ENCODE results near the gene CD37. TPM values are rescaled to one million over a fixed set of nuclear protein-coding genes. Genes with fewer than 3 reads are reported as not detected.
A peak's percentile ranks its signal among the peaks of the same experiment; 100 is the strongest.
"Not testable (repeated sequence)": the region's sequence is repeated elsewhere in the genome, so short reads cannot be mapped to it uniquely, and the experiment has no call there.

Gene CD37
- total RNA-seq, 1 donor from 2014 or later = not detected

GRCh38 chr19:49295208-49295880 lies 39.9 kb upstream of the CD37 start:
- TF ChIP-seq, protein P1, sequence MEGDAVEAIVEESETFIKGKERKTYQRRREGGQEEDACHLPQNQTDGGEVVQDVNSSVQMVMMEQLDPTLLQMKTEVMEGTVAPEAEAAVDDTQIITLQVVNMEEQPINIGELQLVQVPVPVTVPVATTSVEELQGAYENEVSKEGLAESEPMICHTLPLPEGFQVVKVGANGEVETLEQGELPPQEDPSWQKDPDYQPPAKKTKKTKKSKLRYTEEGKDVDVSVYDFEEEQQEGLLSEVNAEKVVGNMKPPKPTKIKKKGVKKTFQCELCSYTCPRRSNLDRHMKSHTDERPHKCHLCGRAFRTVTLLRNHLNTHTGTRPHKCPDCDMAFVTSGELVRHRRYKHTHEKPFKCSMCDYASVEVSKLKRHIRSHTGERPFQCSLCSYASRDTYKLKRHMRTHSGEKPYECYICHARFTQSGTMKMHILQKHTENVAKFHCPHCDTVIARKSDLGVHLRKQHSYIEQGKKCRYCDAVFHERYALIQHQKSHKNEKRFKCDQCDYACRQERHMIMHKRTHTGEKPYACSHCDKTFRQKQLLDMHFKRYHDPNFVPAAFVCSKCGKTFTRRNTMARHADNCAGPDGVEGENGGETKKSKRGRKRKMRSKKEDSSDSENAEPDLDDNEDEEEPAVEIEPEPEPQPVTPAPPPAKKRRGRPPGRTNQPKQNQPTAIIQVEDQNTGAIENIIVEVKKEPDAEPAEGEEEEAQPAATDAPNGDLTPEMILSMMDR (IDR thresholded peaks at IDR 0.05; ENCODE audit: unreplicated experiment) = no peak
- Mint-ChIP-seq H3K4me1 (ENCODE audit: unreplicated experiment) (no peaks in the 10 kb centered on the region), H3K4me3 (ENCODE audit: unreplicated experiment) (no peak overlapping the region), H3K27ac (ENCODE audit: unreplicated experiment) (no peak overlapping the region), H3K27me3 (ENCODE audit: unreplicated experiment) (no peaks in the 10 kb centered on the region), H3K9me3 (ENCODE audit: unreplicated experiment) (no peaks in the 10 kb centered on the region), H3K36me3 (ENCODE audit: low read depth, unreplicated experiment) (no peaks in the 10 kb centered on the region)
- DNase-seq (ENCODE audit: low spot score) = no peak

GRCh38 chr19:49297403-49297802 lies 37.8 kb upstream of the CD37 start:
- Mint-ChIP-seq H3K27me3 (ENCODE audit: unreplicated experiment) (no peaks in the 10 kb centered on the region), H3K27ac (ENCODE audit: unreplicated experiment) (no peak overlapping the region)

DNA sequence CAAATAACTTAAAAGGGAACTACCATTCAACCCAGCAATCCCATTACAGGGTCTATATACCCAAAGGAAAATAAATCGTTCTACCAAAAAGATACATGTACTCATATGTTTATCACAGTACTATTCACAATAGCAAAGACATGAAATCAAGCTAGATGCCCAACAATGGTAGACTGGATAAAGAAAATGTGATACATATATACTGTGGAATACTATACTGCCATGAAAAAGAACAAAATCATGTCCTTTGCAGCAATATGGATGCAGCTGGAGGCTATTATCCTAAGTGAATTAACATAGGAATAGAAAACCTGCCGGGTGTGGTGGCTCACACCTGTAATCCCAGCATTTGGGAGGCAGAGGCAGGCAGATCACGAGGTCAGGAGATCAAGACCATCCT lies 36.6 kb upstream of the CD37 start:
- not testable (repeated sequence) for H3K36me3 Mint-ChIP-seq (ENCODE audit: low read depth, unreplicated experiment); H3K4me3 Mint-ChIP-seq (ENCODE audit: unreplicated experiment); H3K4me1 Mint-ChIP-seq (ENCODE audit: unreplicated experiment); H3K27me3 Mint-ChIP-seq (ENCODE audit: unreplicated experiment); H3K9me3 Mint-ChIP-seq (ENCODE audit: unreplicated experiment); H3K27ac Mint-ChIP-seq (ENCODE audit: unreplicated experiment); DNase-seq (ENCODE audit: low spot score)

More at GRCh38 chr19:49297403-49297802, 37.8 kb upstream of the CD37 start:
- H3K9me3 Mint-ChIP-seq (ENCODE audit: unreplicated experiment) = peaks cover under 1% of the 10 kb centered on the region
- H3K36me3 Mint-ChIP-seq (ENCODE audit: low read depth, unreplicated experiment) = no peaks in the 10 kb centered on the region
- H3K4me3 Mint-ChIP-seq (ENCODE audit: unreplicated experiment) = no peak overlapping the region
- no peaks in the 10 kb centered on the region for H3K4me1 Mint-ChIP-seq (ENCODE audit: unreplicated experiment)
- TF ChIP-seq, protein P1 (IDR thresholded peaks at IDR 0.05; ENCODE audit: unreplicated experiment) = no peak
- DNase-seq (ENCODE audit: low spot score) = no peak

DNA sequence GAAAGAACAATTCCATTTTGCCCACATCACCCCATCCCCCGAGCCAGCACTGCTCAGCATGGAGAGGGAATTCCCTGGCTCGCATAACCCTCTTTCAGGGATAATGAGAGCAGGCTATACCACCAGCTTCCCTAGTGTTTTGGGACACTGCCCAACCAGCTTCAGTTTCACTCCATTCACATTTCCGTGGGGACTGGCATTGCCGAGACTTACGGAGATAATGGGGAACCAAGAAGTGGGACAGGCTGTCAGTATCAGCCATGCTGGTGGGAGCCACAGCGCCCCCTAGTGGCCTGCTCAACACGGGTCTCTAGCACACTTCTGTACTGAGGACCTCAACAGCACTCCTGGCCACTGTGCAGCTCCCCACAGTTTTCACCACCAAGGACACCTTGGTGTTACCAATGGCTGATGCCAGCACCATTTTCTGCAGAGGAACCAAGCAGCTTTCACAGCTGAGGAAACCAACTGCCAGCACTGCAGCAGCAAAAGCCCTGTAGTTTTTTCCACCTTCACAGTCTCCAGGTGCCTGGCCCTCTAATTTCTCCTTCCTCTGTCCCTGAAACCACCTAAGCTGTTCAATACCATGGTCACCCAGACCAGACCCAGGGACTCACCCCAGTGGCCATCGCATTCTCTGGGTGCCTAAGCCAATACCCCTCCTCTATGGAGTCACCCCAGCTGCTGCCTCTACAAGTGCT lies 33.9 kb upstream of the CD37 start:
- H3K9me3 Mint-ChIP-seq (ENCODE audit: unreplicated experiment) = peaks cover 4% of the 10 kb centered on the region
- H3K36me3 Mint-ChIP-seq (ENCODE audit: low read depth, unreplicated experiment) = peaks cover 6% of the 10 kb centered on the region
- no peak overlapping the region for H3K4me3 Mint-ChIP-seq (ENCODE audit: unreplicated experiment)
- H3K27me3 Mint-ChIP-seq (ENCODE audit: unreplicated experiment) = no peaks in the 10 kb centered on the region
- H3K4me1 Mint-ChIP-seq (ENCODE audit: unreplicated experiment) = no peaks in the 10 kb centered on the region
- peak; percentile 83 for DNase-seq (ENCODE audit: low spot score)
- TF ChIP-seq, protein P1 (IDR thresholded peaks at IDR 0.05; ENCODE audit: unreplicated experiment) = peak; percentile 95
- H3K27ac Mint-ChIP-seq (ENCODE audit: unreplicated experiment) = no peak overlapping the region

DNA sequence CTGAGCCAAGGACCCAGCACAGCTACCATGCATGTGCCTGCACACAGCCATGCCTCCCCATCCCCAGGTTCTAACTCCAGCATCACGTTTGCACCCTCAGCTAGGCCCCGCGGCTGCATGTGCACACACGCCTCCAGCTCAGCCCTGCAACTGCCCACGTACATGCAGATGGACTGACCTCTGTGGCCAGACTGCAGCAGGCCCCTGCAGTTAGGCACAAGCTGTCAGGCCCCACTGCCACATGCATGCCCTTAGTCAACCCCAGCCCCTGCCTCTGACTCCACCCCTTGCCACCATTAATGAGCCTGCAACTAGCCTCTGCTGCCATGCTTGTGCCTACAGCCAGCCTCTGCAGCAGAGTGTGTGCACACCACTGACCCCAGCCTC lies 33.3 kb upstream of the CD37 start:
- no peak for DNase-seq (ENCODE audit: low spot score)
- Mint-ChIP-seq H3K9me3 (ENCODE audit: unreplicated experiment) (peaks cover 4% of the 10 kb centered on the region), H3K27ac (ENCODE audit: unreplicated experiment) (no peak overlapping the region), H3K27me3 (ENCODE audit: unreplicated experiment) (no peaks in the 10 kb centered on the region), H3K4me1 (ENCODE audit: unreplicated experiment) (no peaks in the 10 kb centered on the region), H3K4me3 (ENCODE audit: unreplicated experiment) (no peak overlapping the region), H3K36me3 (ENCODE audit: low read depth, unreplicated experiment) (peaks cover 6% of the 10 kb centered on the region)
- TF ChIP-seq, protein P1 (IDR thresholded peaks at IDR 0.05; ENCODE audit: unreplicated experiment) = no peak

DNA sequence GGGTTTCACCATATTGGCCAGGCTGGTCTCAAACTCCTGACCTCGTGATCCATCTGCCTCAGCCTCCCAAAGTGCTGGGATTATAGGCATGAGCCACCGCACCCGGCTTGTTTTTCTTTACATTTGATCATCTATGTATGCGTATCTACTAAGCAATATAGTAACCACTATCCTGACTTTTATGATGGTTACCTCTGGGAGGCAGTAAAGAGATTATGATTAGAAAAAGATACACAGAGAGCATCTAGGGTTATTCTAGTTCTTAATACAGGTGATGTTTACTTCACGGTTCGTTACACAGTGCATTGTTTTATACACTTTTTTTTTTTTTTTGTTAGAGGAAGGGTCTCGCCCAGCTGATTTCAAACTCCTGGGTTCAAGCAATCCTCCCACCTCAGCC lies 28.5 kb upstream of the CD37 start:
- Mint-ChIP-seq H3K27me3 (ENCODE audit: unreplicated experiment) (peaks cover 18% of the 10 kb centered on the region), H3K36me3 (ENCODE audit: low read depth, unreplicated experiment) (peaks cover 32% of the 10 kb centered on the region)
- H3K4me1 Mint-ChIP-seq (ENCODE audit: unreplicated experiment); H3K27ac Mint-ChIP-seq (ENCODE audit: unreplicated experiment); H3K9me3 Mint-ChIP-seq (ENCODE audit: unreplicated experiment); DNase-seq (ENCODE audit: low spot score); H3K4me3 Mint-ChIP-seq (ENCODE audit: unreplicated experiment): not testable (repeated sequence)

Measured in endothelial cell (in vitro differentiated cells).